GM03348 (cell line): ENCODE data around the gene CD99L2.
A peak's percentile ranks its signal among the peaks of the same experiment; 100 is the strongest.

ENCODE experiments used
- DNase-seq: peaks from one replicate; pipeline ENCODE4 v3.0.0; 2012; ENCODE audit warnings: low spot score

Gene CD99L2

DNA sequence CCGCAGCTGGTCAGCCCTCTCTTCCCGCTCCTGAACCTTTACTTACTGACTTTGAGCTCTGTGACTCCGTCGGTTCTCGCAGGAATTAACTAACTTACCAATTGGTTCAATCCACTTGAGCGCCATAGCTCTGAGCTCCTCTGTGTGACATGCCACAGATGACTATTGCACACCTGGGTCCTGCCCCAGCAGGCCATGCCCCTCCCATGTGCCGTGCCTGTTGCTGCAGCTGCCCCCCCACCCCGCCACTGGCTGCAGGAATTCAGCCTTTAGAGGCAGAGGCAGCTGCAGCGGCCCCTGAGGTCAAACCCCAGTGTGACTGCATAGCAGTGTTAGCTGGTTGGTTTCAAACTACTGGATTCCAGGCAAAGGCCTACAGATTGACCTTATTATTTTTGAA is 134.7 kb downstream of the CD99L2 start:
- DNase-seq = no peak

DNA sequence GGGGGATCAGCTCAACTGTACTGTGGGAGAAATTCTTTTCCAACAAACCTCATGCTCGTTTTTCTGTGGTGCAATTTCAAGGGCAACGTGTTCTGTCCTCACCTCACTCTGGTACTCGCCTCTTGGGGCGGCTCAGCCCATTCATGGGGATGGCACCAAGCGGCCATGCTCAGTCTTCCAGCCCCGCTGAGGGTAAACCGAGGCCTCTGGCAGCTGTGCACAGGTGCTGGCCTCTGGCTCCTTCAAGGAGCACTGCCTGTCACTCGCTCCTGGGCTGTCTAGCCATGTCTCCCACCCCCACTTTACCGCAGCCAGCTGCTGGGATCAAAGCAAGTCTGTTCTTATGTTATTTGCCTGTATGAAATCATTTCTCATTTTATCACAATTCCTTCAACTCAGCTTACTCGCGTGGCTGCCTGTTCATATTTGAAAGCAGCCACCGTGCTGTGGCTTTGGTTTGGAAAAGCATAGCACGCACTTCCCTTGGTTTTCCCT is 135.1 kb downstream of the CD99L2 start:
- DNase-seq = no peak

DNA sequence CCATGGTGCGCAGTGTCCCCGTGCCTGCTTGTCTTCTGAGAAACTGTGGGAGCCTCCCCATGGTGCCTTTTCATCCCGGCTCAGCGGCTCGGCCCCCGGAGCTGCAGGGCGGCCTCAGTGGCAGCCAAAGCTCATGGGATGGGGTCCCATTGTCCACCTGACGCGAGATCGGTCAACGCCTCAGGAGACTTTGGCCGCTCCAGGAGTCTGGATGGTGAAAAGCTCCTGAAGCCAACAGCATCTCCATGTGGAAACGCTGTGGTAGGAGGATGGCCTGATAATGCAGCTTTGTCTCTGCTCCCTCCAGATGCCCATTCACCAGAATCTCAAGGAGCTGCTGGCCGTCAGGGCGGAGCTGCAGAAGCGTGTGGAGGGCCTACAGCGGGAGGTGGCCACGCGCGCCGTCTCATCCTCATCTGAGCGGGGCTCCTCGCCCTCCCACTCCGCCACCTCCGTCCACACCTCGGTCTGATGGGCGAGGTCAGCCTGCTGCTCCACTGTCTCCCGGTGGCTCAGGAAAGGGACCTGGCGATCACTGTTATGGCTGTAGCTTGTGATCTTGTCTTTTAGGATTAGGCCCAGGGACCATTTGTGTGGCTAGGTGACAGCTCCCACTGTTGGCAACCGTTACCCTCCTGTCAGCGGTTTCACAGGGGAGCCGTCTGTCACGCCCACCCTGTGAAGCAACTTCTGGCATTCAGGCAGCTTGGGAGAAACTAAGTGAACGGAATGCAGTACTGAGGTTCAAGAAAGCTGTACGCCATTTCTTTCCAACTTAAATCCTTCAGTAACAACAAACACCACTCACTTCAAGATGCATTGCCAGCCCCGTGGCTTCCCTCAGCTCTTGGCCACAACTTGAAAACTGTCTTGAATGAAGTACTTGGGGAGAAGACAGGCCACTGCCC is 136.0 kb downstream of the CD99L2 start:
- DNase-seq = no peak

DNA sequence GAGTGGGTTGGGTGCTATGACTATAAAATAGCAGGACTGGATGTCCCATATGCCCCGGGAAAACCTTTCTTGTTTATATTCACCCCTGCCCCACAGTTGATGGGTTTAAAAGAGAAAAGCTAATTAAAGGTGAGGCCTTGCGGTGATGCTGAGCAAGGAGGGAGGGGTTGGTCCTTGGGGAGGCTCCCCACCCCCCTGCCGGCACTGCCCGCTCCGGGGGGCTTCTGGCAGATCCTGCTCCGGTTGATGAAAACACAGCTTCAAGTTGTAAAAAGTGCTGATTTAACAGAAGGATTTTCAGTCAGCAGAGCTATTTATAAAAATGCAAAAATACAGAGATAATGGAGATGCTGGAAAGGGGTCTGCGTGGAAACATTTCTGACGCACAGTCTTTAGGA is 136.7 kb downstream of the CD99L2 start:
- DNase-seq = no peak

DNA sequence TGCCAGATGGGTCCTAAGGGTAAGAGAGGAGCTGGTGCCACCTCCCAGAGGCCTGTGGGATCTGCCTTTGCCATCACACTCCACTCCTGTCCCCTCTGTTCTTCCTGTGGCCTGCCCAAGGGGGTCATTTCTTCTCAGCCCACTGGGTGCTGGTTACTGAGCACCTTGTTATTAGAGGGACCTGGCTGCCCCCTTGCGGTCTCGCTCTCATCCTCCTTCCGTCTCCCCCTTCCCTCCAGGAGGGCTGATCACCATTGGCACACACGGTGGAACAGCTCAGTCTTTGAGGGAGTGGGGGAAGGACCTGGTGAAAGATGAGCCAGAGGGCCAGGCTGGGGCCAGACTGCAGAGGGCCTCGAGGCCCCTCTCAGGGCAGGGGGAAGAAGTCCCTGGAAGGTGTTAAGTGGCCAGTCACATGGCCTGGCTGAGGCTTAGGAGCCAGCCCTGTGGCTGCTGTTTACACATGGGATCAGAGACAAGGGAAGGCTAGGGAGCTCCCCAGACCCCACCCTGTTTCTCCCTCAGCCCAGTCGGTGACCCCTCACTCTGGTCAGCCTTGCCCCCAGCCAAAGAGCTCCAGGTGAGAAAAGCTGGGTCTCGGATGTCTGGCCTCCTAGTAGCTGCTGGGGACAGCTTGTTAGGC is 137.2 kb downstream of the CD99L2 start:
- DNase-seq = no peak

DNA sequence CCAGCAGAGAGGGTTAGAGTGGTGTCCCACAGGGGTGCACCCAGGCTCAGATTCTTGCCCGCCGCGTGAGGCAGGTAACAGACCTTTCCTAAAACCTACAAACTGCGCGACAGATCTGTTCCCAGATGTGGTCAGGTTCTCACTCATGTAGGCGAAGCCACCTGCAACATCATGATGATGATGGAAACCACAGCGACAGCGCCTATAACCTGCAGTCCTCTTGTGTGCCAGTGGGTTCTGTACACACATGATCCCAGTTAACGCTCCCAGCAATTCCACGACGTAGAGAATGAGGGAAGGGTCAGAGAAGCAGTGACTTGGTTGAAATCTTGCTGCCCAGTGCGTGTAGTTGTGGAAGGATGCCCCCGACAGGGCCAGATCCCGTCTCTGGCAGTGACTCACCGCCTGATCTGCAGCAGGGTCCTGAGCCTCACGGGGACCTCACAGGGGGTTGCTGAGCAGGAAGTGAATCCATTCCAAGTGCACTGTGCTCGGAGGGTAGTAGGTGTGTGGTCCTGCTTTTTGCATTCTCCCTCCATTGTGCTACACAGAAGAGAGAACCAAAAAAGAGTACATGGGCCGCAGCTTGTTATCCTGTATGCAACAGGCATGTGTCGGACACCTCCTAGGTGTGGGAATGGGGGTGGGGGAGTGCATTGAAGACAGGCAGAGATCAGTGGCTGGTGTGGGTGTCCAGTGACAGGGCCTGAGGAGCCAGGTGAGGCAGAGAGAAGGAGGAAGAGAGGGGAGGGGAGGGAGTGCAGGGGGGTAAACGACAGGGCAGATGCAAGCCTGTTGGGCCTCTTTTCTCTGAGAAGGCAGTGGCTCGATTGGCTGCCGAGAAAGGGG is 138.7 kb downstream of the CD99L2 start:
- no peak for DNase-seq

DNA sequence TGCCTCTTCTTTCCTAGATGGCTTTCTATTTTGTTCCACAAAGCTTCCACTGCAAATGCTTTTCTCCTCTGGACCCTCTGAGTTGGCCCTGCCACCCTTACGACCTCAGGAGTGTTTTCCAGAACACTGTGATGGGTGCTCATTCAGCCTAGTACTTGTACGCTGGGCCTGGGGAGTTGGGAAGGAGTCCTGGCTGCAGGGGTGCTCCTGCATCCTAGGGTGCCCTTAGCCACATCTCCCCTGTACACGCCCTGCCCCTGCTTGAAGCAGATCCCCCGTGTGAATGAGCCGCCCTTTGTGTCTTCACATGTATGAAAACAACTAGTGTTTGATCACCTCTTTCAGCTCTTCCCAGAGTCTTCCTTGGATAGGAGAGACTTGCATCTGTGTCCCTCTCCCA is 141.1 kb downstream of the CD99L2 start:
- no peak for DNase-seq

DNA sequence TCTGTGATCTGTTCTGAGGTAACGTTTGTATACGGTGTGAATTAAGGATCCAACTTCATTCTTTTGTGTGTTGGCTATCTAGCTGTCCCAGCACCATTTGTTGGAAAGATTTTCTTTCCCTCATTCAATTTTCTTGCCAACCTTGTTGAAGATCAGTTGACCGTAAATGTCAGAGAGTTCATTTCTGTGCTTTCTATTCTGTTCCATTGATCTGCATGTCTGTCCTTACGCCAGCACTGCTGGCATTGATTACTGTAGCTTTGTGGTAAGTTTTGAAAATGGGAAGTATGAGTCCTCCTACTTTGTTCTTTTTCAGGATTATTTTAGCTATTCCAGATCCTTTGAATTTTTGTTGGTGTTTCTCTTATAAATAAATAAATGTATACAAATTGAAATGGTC is 144.5 kb downstream of the CD99L2 start:
- no peak for DNase-seq

DNA sequence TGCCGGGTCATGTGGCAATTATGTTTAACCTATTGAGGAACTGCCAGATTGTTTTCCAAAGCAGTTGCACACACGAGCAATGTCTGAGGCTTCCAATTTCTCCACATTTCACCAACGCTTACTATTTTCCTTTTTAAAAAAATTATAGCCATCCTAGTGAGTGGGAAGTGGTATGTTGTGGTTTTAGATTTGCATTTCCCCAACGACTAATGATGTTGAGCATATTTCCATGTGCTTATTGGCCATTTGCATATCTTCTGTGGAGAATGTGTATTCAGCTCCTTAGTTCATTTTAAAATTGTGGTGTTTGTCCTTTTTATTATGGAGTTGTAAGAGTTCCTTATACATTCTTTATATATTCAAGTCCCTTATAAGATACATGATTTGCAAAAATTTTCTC is 145.1 kb downstream of the CD99L2 start:
- DNase-seq = no peak

DNA sequence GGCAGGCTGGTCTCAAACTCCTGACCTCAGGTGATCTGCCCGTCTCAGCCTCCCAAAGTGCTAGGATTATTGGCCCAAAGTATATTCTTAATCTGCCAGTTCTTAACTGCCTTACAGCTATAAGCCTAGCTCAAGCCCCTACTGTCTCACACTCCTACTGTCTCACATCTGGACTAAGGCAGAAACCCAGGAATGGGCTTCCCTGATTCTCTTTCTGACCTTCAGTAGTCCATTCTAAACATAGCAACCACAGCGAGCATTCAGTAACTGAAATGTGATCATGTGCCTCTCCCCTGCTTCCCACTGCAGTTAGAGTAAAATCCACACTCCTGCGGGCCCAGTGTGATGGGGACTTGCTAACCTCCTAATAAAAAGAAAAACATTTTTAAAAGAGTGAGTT is 146.3 kb downstream of the CD99L2 start:
- DNase-seq = no peak

DNA sequence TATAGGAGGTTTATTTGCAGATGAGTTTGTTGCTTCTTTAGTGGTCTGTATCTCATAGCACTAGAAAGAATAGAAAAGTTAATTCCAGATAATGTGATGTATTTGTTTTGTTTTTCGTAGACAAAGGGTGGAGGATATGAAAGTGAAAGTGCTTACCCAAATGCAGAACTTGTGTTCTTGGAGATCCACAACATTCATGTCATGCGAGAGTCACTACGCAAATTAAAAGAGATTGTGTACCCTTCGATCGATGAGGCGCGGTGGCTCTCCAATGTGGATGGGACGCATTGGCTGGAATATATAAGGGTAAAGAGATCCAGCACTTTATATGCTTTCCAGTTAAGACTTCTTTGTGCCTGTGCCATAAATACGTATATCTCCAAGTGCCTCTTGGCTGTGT is 162.0 kb downstream of the CD99L2 start:
- DNase-seq = no peak

DNA sequence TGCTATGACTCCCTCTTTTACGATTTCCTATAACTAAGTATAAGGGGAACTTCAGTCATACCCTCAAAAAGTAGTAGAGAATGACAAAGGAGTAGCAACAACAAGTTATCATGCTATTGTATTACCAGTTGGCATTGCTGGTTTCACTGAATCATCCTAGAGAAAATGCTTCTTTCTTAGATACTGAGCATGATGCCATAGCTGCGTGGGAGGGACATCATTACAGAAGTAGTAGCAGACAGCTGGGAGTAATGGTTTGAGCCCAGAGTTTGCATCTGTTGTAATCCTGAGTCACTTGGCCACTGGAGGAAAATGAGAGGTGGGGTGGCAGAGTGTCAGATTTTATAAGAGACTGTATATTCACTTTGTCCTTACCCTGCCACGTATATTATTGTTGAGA is 166.7 kb downstream of the CD99L2 start:
- DNase-seq = peak; percentile 76

DNA sequence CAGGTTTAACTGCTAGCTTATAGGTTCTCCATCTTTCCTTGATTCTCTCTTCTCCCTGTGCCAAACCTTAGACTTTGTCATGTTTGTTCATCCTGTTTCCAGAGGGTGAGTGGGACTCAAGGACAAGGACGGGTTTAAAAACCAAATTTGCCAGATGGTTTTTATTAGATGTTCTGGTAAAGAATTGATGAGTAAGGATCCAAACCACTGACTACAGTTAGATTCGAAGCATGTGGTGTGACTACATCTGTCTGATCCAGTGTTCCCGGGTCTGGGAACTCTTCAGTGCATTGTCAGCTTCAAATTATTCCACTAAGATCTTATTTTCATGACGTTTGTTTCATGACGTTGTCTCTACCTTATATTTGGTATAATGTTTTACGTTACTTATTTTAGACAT is 167.7 kb downstream of the CD99L2 start:
- peak; percentile 66 for DNase-seq

DNA sequence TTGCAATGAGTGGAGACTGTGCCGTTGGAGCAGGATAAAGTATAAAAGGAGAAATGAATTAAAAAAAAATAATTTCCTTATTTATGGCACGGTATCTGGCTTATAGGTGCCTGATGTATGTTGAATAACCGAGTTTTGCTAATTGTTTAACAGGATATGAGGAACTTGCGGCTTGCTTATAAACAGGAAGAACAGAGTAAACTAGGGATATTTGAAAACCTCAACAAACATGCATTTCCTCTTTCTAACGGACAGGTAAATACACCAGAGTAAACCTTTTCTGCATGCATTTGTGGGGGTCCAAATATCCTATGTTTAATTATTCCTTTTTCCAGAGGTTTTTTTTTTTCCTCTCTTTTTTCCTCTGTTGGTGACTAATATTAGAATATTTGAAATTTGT is 168.5 kb downstream of the CD99L2 start:
- no peak for DNase-seq

DNA sequence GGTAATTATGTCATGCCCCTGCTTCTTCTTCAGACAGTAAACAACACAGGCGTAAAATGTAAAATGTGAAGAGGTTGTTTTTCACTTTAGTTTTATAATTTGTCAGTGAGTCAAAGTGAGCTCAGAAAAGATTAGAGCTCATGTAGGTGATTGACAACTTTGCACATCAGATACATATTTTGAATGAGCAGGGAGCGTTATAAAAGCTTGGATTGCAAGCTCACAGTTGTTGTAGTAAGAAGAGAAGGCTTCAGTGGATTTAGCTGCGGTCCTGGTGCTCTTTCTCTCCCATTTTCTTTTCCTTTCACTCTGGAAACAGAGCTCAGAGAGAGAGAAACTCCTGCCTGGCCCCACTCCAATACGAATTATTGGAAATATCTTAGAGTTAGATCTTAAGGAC is 178.8 kb downstream of the CD99L2 start:
- DNase-seq = no peak
